Keratinocyte (primary cell): ENCODE data around the gene DCLRE1C. TPM values are rescaled to one million over a fixed set of nuclear protein-coding genes. Genes with fewer than 3 reads are reported as not detected.
"Not testable (repeated sequence)": the region's sequence is repeated elsewhere in the genome, so short reads cannot be mapped to it uniquely, and the experiment has no call there.

ENCODE experiments used
- DNase-seq: peaks from one replicate; pipeline ENCODE4 v3.0.0-alpha.2; 2011; ENCODE audit warnings: low read depth, missing footprints, low spot score
- FAIRE-seq: peaks from 2 replicates; lab custom pipeline; 2011; peaks lifted over from hg19 to GRCh38; lab: Jason Lieb, UNC
- H2AFZ ChIP-seq: 2 replicates; pipeline ENCODE4 v1.6.0; 2012; ENCODE audit warnings: low read length, control low read depth, inconsistent platforms; ENCODE audit not compliant: control insufficient read depth
- H3K27ac ChIP-seq: 2 replicates; pipeline ENCODE4 v1.5.1; 2011; ENCODE audit warnings: low read length; ENCODE audit not compliant: control insufficient read depth, insufficient read depth
- H3K27me3 ChIP-seq: 3 replicates; pipeline ENCODE4 v1.6.0; 2011; ENCODE audit warnings: low read length; ENCODE audit not compliant: control insufficient read depth, insufficient read depth; ENCODE audit errors: extremely low read depth
- H3K36me3 ChIP-seq, 2 experiments: 2 replicates in 1 of 2; 3 replicates in 1 of 2; pipeline ENCODE4 v1.5.1; 2011; ENCODE audit warnings: low read length in 2 of 2, mild to moderate bottlenecking in 1 of 2; ENCODE audit not compliant: control insufficient read depth in 2 of 2, insufficient read depth in 2 of 2; ENCODE audit errors: extremely low read depth in 1 of 2
- H3K4me1 ChIP-seq: 3 replicates; pipeline ENCODE4 v1.5.1; 2011; ENCODE audit warnings: low read length; ENCODE audit not compliant: control insufficient read depth, insufficient read depth; ENCODE audit errors: extremely low read depth
- H3K4me2 ChIP-seq: 3 replicates; pipeline ENCODE4 v1.6.0; 2011; ENCODE audit warnings: low read depth, low read length; ENCODE audit not compliant: control insufficient read depth, insufficient read depth; ENCODE audit errors: extremely low read depth
- H3K4me3 ChIP-seq, 3 experiments: fragments of 200-600 bp in 1 of 3; sonication (generic) in 1 of 3; 2 replicates in 2 of 3; 3 replicates in 1 of 3; pipeline ENCODE4 v1.5.1; 2011 to 2016; ENCODE audit warnings: low read length in 3 of 3, mild to moderate bottlenecking in 3 of 3, control low read depth in 2 of 3, inconsistent platforms in 1 of 3, low read depth in 1 of 3, mixed read lengths in 1 of 3, mixed run types in 1 of 3, moderate library complexity in 1 of 3; ENCODE audit not compliant: control insufficient read depth in 2 of 3, insufficient read depth in 2 of 3; ENCODE audit errors: extremely low read depth in 1 of 3
- H3K79me2 ChIP-seq: 2 replicates; pipeline ENCODE4 v1.6.0; 2012; ENCODE audit warnings: low read length; ENCODE audit not compliant: control insufficient read depth, insufficient read depth
- H3K9ac ChIP-seq: 3 replicates; pipeline ENCODE4 v1.6.0; 2011; ENCODE audit warnings: low read length; ENCODE audit not compliant: control insufficient read depth, insufficient read depth; ENCODE audit errors: extremely low read depth
- H3K9me1 ChIP-seq: 3 replicates; pipeline ENCODE4 v1.6.0; 2011; ENCODE audit warnings: low read length; ENCODE audit not compliant: control insufficient read depth, insufficient read depth; ENCODE audit errors: extremely low read depth
- H3K9me3 ChIP-seq: 2 replicates; pipeline ENCODE4 v1.5.1; 2012; ENCODE audit warnings: low read depth, low read length; ENCODE audit not compliant: control insufficient read depth
- H4K20me1 ChIP-seq: 3 replicates; pipeline ENCODE4 v1.6.0; 2011; ENCODE audit warnings: low read length; ENCODE audit not compliant: control insufficient read depth, insufficient read depth; ENCODE audit errors: extremely low read depth
- CTCF ChIP-seq, 3 experiments: IDR thresholded peaks in 1 of 3; conservative IDR thresholded peaks in 1 of 3; optimal IDR thresholded peaks in 1 of 3; 2 replicates in 2 of 3; 3 replicates in 1 of 3; pipeline versions ENCODE3 to v1.5.1; 2011; ENCODE audit warnings: low read length in 3 of 3, mild to moderate bottlenecking in 3 of 3, moderate library complexity in 2 of 3, control low read depth in 1 of 3, inconsistent platforms in 1 of 3; ENCODE audit not compliant: insufficient read depth in 2 of 3; ENCODE audit errors: extremely low read depth in 1 of 3
- EZH2 ChIP-seq: IDR thresholded peaks from one replicate; pipeline ENCODE4 v1.6.1; 2012; ENCODE audit warnings: inconsistent platforms, mild to moderate bottlenecking, low read length, moderate library complexity
- dilution Hi-C: fragments of 300-500 bp; cut with MboI; formaldehyde crosslinking; loops from one replicate; pipeline ENCODE4 v1.7.0; 2020; ENCODE audit warnings: low sequenced_read_pairs; ENCODE audit not compliant: extremely low pct_ligation_motif_present
- polyA plus RNA-seq, 5 experiments: library from polyadenylated mRNA; depleted of rRNA in 3 of 5; stranded (reverse) in 3 of 5; stranded (forward) in 1 of 5; unstranded in 1 of 5; fragments of >200 nt; gene quantifications; 1 replicate in 1 of 5; 2 replicates in 3 of 5; 3 replicates in 1 of 5; pipeline versions ENCODE4 v1.2.1 to v1.2.3, GENCODE V29; 2011 to 2012; ENCODE audit warnings: missing spikeins in 2 of 5, low read depth in 1 of 5, low replicate concordance in 1 of 5

DCLRE1C gene
- polyA plus RNA-seq, 1 donor (not counting 4 experiments of a cell fraction or from before 2014, with no cell fraction given): 9.1 TPM

- Histone ChIP-seq H3K9me3 (no peaks in the 10 kb centered on the region), H3K4me2 (no peak overlapping the region), H3K4me1 (peaks cover 36% of the 10 kb centered on the region), H3K9ac (no peak overlapping the region), H3K79me2 (peaks cover 45% of the 10 kb centered on the region), H3K36me3 (peaks cover 1 to 11% of the 10 kb centered on the region in 2 experiments), H3K27ac (no peak overlapping the region), H4K20me1 (no peaks in the 10 kb centered on the region), H3K9me1 (peaks cover 2% of the 10 kb centered on the region), H3K4me3 (no peak overlapping the region), H3K27me3 (no peaks in the 10 kb centered on the region), H2AFZ (no peak overlapping the region)
- DNase-seq (no peak), FAIRE-seq (no peak)
- dilution Hi-C loops: no loop called here
- TF ChIP-seq EZH2: no peak
Measured at GRCh38 chr10:14875941-14876340, 78.0 kb downstream of the DCLRE1C start.

GRCh38 chr10:14873090-14873760, 80.7 kb downstream of the DCLRE1C start:
- peak; percentile 75 for FAIRE-seq
- TF ChIP-seq CTCF (optimal IDR thresholded peaks at IDR 0.05 in 1 of 3, IDR thresholded peaks at IDR 0.05 in 1 of 3, conservative IDR thresholded peaks at IDR 0.05 in 1 of 3; ENCODE audit: extremely low read depth in 1 of 3, insufficient read depth in 2 of 3, low read length in 3 of 3) (no peak), EZH2 (no peak)
- no peak overlapping the region for H3K9ac ChIP-seq
- peak overlapping the region; percentile 17 for H3K27ac ChIP-seq
- H2AFZ ChIP-seq: no peak overlapping the region
- peaks cover 26% of the 10 kb centered on the region for H3K79me2 ChIP-seq
- H4K20me1 ChIP-seq: no peaks in the 10 kb centered on the region
- peak overlapping the region; percentile 2 for H3K4me2 ChIP-seq
- dilution Hi-C loops: no loop called here
- peak overlapping the region in 1 of 3 experiments; percentile 12 for H3K4me3 ChIP-seq
- peaks cover 28% of the 10 kb centered on the region for H3K4me1 ChIP-seq
- no peaks in the 10 kb centered on the region for H3K9me3 ChIP-seq
- H3K27me3 ChIP-seq: no peaks in the 10 kb centered on the region
- no peaks in the 10 kb centered on the region for H3K9me1 ChIP-seq
- DNase-seq: no peak
- peaks cover 2 to 11% of the 10 kb centered on the region in 2 experiments for H3K36me3 ChIP-seq

- H3K4me3 ChIP-seq, H2AFZ ChIP-seq, dilution Hi-C loops: not testable (repeated sequence)
Measured at GRCh38 chr10:14864871-14865270, 89.0 kb downstream of the DCLRE1C start.

GRCh38 chr10:14864466-14864865, 89.4 kb downstream of the DCLRE1C start:
- H3K27ac ChIP-seq, H3K4me1 ChIP-seq, FAIRE-seq, dilution Hi-C loops, H3K4me3 ChIP-seq, H3K27me3 ChIP-seq, DNase-seq, H3K9ac ChIP-seq, H4K20me1 ChIP-seq, H3K4me2 ChIP-seq, H3K9me1 ChIP-seq, H2AFZ ChIP-seq, H3K9me3 ChIP-seq, H3K79me2 ChIP-seq: not testable (repeated sequence)
- peaks cover 9 to 11% of the 10 kb centered on the region in 2 experiments for H3K36me3 ChIP-seq

More at GRCh38 chr10:14864871-14865270, 89.0 kb downstream of the DCLRE1C start:
- not testable (repeated sequence) for H3K9me1 ChIP-seq, H3K9me3 ChIP-seq, DNase-seq, H3K27me3 ChIP-seq, H3K9ac ChIP-seq, FAIRE-seq, H3K79me2 ChIP-seq, H3K4me1 ChIP-seq, H3K27ac ChIP-seq, H4K20me1 ChIP-seq, H3K4me2 ChIP-seq
- peaks cover 9 to 11% of the 10 kb centered on the region in 2 experiments for H3K36me3 ChIP-seq
